Keratinocyte (primary cell): Measurements from ENCODE around the gene SUGCT. TPM values are rescaled to one million over a fixed set of nuclear protein-coding genes. Genes with fewer than 3 reads are reported as not detected.

Experiments
- DNase-seq: peaks from one replicate; pipeline ENCODE4 v3.0.0-alpha.2; 2011; ENCODE audit warnings: low read depth, missing footprints, low spot score
- FAIRE-seq: peaks from 2 replicates; lab custom pipeline; 2011; peaks lifted over from hg19 to GRCh38; lab: Jason Lieb, UNC
- H2AFZ ChIP-seq: 2 replicates; pipeline ENCODE4 v1.6.0; 2012; ENCODE audit warnings: low read length, control low read depth, inconsistent platforms; ENCODE audit not compliant: control insufficient read depth
- H3K27ac ChIP-seq: 2 replicates; pipeline ENCODE4 v1.5.1; 2011; ENCODE audit warnings: low read length; ENCODE audit not compliant: control insufficient read depth, insufficient read depth
- H3K27me3 ChIP-seq: 3 replicates; pipeline ENCODE4 v1.6.0; 2011; ENCODE audit warnings: low read length; ENCODE audit not compliant: control insufficient read depth, insufficient read depth; ENCODE audit errors: extremely low read depth
- H3K36me3 ChIP-seq, 2 experiments: 2 replicates in 1 of 2; 3 replicates in 1 of 2; pipeline ENCODE4 v1.5.1; 2011; ENCODE audit warnings: low read length in 2 of 2, mild to moderate bottlenecking in 1 of 2; ENCODE audit not compliant: control insufficient read depth in 2 of 2, insufficient read depth in 2 of 2; ENCODE audit errors: extremely low read depth in 1 of 2
- H3K4me1 ChIP-seq: 3 replicates; pipeline ENCODE4 v1.5.1; 2011; ENCODE audit warnings: low read length; ENCODE audit not compliant: control insufficient read depth, insufficient read depth; ENCODE audit errors: extremely low read depth
- H3K4me2 ChIP-seq: 3 replicates; pipeline ENCODE4 v1.6.0; 2011; ENCODE audit warnings: low read depth, low read length; ENCODE audit not compliant: control insufficient read depth, insufficient read depth; ENCODE audit errors: extremely low read depth
- H3K4me3 ChIP-seq, 3 experiments: fragments of 200-600 bp in 1 of 3; sonication (generic) in 1 of 3; 2 replicates in 2 of 3; 3 replicates in 1 of 3; pipeline ENCODE4 v1.5.1; 2011 to 2016; ENCODE audit warnings: low read length in 3 of 3, mild to moderate bottlenecking in 3 of 3, control low read depth in 2 of 3, inconsistent platforms in 1 of 3, low read depth in 1 of 3, mixed read lengths in 1 of 3, mixed run types in 1 of 3, moderate library complexity in 1 of 3; ENCODE audit not compliant: control insufficient read depth in 2 of 3, insufficient read depth in 2 of 3; ENCODE audit errors: extremely low read depth in 1 of 3
- H3K79me2 ChIP-seq: 2 replicates; pipeline ENCODE4 v1.6.0; 2012; ENCODE audit warnings: low read length; ENCODE audit not compliant: control insufficient read depth, insufficient read depth
- H3K9ac ChIP-seq: 3 replicates; pipeline ENCODE4 v1.6.0; 2011; ENCODE audit warnings: low read length; ENCODE audit not compliant: control insufficient read depth, insufficient read depth; ENCODE audit errors: extremely low read depth
- H3K9me1 ChIP-seq: 3 replicates; pipeline ENCODE4 v1.6.0; 2011; ENCODE audit warnings: low read length; ENCODE audit not compliant: control insufficient read depth, insufficient read depth; ENCODE audit errors: extremely low read depth
- H3K9me3 ChIP-seq: 2 replicates; pipeline ENCODE4 v1.5.1; 2012; ENCODE audit warnings: low read depth, low read length; ENCODE audit not compliant: control insufficient read depth
- H4K20me1 ChIP-seq: 3 replicates; pipeline ENCODE4 v1.6.0; 2011; ENCODE audit warnings: low read length; ENCODE audit not compliant: control insufficient read depth, insufficient read depth; ENCODE audit errors: extremely low read depth
- EZH2 ChIP-seq: IDR thresholded peaks from one replicate; pipeline ENCODE4 v1.6.1; 2012; ENCODE audit warnings: inconsistent platforms, mild to moderate bottlenecking, low read length, moderate library complexity
- dilution Hi-C: fragments of 300-500 bp; cut with MboI; formaldehyde crosslinking; loops from one replicate; pipeline ENCODE4 v1.7.0; 2020; ENCODE audit warnings: low sequenced_read_pairs; ENCODE audit not compliant: extremely low pct_ligation_motif_present
- polyA plus RNA-seq, 5 experiments: library from polyadenylated mRNA; depleted of rRNA in 3 of 5; stranded (reverse) in 3 of 5; stranded (forward) in 1 of 5; unstranded in 1 of 5; fragments of >200 nt; gene quantifications; 1 replicate in 1 of 5; 2 replicates in 3 of 5; 3 replicates in 1 of 5; pipeline versions ENCODE4 v1.2.1 to v1.2.3, GENCODE V29; 2011 to 2012; ENCODE audit warnings: missing spikeins in 2 of 5, low read depth in 1 of 5, low replicate concordance in 1 of 5
- TF ChIP-seq, protein P1 (sequence below), 3 experiments: IDR thresholded peaks in 1 of 3; conservative IDR thresholded peaks in 1 of 3; optimal IDR thresholded peaks in 1 of 3; 2 replicates in 2 of 3; 3 replicates in 1 of 3; pipeline versions ENCODE3 to v1.5.1; 2011; ENCODE audit warnings: low read length in 3 of 3, mild to moderate bottlenecking in 3 of 3, moderate library complexity in 2 of 3, control low read depth in 1 of 3, inconsistent platforms in 1 of 3; ENCODE audit not compliant: insufficient read depth in 2 of 3; ENCODE audit errors: extremely low read depth in 1 of 3

The SUGCT gene
- polyA plus RNA-seq, 1 donor (not counting 4 experiments of a cell fraction or from before 2014, with no cell fraction given): 134 TPM

DNA sequence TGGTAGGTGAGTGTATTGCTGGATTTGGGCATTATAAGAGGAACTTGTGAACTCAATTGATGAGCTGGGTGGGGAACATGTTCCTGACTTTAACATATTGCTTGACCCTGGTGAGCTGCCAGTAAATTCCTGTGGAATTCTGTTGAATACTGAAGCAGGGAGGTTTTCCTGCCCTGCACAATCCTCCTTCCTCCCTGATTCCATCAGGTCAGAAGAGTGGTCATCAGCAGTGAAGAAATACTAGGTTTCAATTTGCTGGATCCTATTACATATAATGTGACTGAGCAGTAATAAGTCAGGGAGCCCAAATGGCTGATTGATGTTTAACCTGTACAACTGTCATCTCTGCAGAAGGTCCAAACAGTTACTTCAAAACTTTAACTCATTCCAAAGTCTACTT lies 581.2 kb downstream of the SUGCT start:
- FAIRE-seq: peak; percentile 76
- Histone ChIP-seq H2AFZ (no peak overlapping the region), H3K9me1 (no peaks in the 10 kb centered on the region)

DNA sequence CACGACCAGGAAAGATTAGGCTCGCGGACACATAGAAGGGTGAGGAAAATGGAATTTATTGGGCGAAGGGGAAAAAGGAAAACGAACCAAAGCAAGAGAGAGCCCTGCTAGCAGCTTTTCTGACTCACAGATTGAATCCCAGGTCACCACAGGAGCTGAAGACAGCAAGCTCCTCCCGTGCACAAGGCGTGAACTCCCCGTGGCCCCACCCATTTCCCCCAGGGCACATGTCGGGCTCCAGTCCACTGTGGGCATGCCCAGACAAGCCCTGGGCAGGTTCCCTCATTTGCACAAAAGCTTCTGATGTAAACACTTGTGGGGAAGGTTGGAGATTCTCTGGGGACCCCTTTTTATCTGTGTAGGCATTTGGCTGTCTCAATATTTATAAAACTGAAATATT lies 582.4 kb downstream of the SUGCT start:
- H3K27me3 ChIP-seq: no peaks in the 10 kb centered on the region
- FAIRE-seq (peak; percentile 86), DNase-seq (peak; percentile 81)
- H3K4me3 ChIP-seq: peak overlapping the region in 2 of 3 experiments; percentile 7 to 42
- H3K4me1 ChIP-seq: peaks cover 26% of the 10 kb centered on the region
- dilution Hi-C loops: no loop called here
- peak overlapping the region; percentile 72 for H2AFZ ChIP-seq
- H3K9ac ChIP-seq: peak overlapping the region; percentile 53
- peak overlapping the region; percentile 68 for H3K27ac ChIP-seq
- TF ChIP-seq EZH2: no peak
- TF ChIP-seq, protein P1, sequence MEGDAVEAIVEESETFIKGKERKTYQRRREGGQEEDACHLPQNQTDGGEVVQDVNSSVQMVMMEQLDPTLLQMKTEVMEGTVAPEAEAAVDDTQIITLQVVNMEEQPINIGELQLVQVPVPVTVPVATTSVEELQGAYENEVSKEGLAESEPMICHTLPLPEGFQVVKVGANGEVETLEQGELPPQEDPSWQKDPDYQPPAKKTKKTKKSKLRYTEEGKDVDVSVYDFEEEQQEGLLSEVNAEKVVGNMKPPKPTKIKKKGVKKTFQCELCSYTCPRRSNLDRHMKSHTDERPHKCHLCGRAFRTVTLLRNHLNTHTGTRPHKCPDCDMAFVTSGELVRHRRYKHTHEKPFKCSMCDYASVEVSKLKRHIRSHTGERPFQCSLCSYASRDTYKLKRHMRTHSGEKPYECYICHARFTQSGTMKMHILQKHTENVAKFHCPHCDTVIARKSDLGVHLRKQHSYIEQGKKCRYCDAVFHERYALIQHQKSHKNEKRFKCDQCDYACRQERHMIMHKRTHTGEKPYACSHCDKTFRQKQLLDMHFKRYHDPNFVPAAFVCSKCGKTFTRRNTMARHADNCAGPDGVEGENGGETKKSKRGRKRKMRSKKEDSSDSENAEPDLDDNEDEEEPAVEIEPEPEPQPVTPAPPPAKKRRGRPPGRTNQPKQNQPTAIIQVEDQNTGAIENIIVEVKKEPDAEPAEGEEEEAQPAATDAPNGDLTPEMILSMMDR (optimal IDR thresholded peaks at IDR 0.05 in 1 of 3, IDR thresholded peaks at IDR 0.05 in 1 of 3, conservative IDR thresholded peaks at IDR 0.05 in 1 of 3; ENCODE audit: extremely low read depth in 1 of 3, insufficient read depth in 2 of 3, low read length in 3 of 3): no peak
- no peaks in the 10 kb centered on the region for H3K79me2 ChIP-seq
- H4K20me1 ChIP-seq: no peaks in the 10 kb centered on the region
- no peaks in the 10 kb centered on the region for H3K9me1 ChIP-seq
- H3K4me2 ChIP-seq: peak overlapping the region; percentile 63
- no peaks in the 10 kb centered on the region for H3K36me3 ChIP-seq
- no peaks in the 10 kb centered on the region for H3K9me3 ChIP-seq

More for the DNA sequence above, 581.2 kb downstream of the SUGCT start:
- H4K20me1 ChIP-seq: no peaks in the 10 kb centered on the region
- peaks cover 33% of the 10 kb centered on the region for H3K4me1 ChIP-seq
- TF ChIP-seq, protein P1 (optimal IDR thresholded peaks at IDR 0.05 in 1 of 3, IDR thresholded peaks at IDR 0.05 in 1 of 3, conservative IDR thresholded peaks at IDR 0.05 in 1 of 3; ENCODE audit: extremely low read depth in 1 of 3, insufficient read depth in 2 of 3, low read length in 3 of 3): no peak
- no peak for TF ChIP-seq EZH2
- H3K36me3 ChIP-seq: no peaks in the 10 kb centered on the region
- H3K4me3 ChIP-seq: no peak overlapping the region
- H3K27me3 ChIP-seq: no peaks in the 10 kb centered on the region
- H3K9me3 ChIP-seq: no peaks in the 10 kb centered on the region
- no peak overlapping the region for H3K4me2 ChIP-seq
- H3K9ac ChIP-seq: no peak overlapping the region
- no peak for DNase-seq
- dilution Hi-C loops: no loop called here
- no peaks in the 10 kb centered on the region for H3K79me2 ChIP-seq
- no peak overlapping the region for H3K27ac ChIP-seq
